GM19099 (cell line): Measurements from ENCODE around the gene C2orf49.

ENCODE experiments used
- POLR2A ChIP-seq: IDR thresholded peaks from 3 replicates; pipeline ENCODE4 v1.6.1; 2011; ENCODE audit warnings: low read depth; ENCODE audit not compliant: insufficient read length; ENCODE audit errors: extremely low read depth

Gene C2orf49

GRCh38 chr2:105337122-105338019 is at the start of gene C2orf49:
C2orf49 (plus strand) TSS chr2:105337540; CDS start chr2:105337588, 48 bp downstream.
- peak; percentile 76 for TF ChIP-seq POLR2A

GRCh38 chr2:105287692-105288091 is 49.6 kb upstream of the C2orf49 start:
- no peak for TF ChIP-seq POLR2A

DNA sequence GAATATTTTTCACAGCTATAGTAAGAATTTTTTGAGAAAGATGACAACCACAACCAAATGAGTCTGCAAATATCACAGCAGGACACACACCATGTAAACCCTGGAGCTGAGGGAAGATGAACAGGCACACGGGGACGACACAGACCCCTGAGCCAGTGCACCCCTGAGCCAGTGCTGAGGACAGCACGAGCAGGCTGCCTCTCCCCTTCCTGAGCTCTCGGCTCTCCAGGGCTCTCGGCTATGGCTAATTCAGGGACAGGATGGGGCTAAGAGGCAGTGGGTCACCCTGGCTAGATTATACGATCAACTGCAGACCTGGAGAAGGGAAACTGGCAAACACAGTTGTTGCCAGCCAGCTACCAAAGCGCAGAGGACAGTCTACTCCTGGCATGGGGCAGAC is 49.2 kb upstream of the C2orf49 start:
- no peak for TF ChIP-seq POLR2A

DNA sequence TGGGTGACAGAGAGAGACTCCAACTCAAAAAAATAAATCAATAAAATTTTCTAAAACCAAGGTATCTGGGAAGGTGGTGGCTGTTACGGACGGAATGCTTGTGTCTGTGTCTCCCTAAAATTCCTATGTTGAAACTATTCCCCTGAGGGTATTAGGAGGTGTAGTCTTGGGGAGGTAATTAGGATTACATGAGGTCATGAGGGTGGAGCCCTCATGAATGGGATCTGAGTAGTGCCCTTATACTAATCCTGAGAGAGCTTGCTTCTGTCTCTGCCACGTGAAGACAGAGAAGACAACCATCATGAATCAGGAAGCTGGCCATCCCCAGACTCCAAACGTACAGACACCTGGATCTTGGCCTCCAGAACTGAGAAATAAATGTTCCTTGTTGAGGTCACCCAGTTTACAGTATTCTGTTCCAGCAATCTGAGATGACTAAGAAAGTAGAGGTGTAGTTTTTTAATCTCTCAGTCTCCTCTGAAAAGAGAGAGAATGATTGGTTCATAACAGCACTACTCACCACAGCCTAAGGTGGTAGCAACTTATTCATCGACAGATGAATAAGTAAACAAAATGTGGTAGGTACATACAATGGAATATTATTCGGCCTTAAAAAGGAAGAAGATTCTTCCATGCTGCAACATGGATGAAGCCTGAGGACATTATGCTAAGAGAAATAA is 46.2 kb upstream of the C2orf49 start:
- TF ChIP-seq POLR2A: no peak

- TF ChIP-seq POLR2A: no peak
These were observed 45.4 kb upstream of the C2orf49 start for GRCh38 chr2:105291981-105292380.

DNA sequence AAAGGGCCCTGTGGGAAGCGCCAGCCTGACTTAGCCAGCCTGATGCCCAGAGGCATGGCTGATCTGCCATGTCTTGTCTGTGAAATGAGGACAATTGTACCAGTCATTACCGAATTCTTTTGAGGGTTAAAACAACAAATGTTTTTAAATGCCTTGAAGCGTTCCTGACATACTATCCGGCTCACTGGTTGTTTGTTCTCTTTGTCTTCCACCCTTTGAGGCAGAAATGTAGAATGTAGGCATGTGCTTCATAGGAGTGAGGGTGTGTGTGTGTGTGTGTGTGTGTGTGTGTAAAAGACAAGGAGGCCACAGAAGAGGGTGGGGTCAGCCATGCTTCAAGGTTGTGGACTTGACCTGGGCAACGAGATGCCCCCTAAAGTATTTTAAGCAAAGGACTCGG is 43.3 kb upstream of the C2orf49 start:
- no peak for TF ChIP-seq POLR2A

DNA sequence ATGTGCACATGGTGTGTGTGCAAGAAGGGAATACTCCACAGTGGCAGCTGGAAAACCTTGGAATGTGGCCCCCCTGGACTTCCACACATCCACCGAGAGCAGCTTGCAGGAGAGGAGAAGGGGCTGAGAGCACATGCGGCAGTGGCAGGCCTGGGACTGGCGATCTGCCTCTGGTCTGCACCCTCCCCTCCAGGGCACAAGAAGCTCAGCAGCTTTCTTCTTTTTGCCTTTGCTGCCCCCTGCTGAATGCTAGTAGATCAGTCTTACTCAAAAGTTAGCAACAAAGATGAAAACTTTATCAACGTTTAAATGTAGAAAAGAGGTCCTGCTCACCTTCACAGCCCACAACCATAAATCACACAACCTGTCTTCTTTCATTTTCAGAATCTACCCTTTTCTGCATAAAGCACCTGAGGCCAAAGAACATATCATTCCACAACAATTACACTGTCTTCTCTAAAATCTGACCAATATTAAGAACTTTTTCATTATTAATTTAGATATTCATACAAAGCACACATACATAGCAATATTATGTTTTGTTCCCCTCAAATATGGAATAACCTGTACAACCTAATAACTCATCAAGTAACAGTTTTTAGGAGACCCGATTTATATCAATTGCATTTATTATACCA is 42.4 kb upstream of the C2orf49 start:
- TF ChIP-seq POLR2A: no peak

DNA sequence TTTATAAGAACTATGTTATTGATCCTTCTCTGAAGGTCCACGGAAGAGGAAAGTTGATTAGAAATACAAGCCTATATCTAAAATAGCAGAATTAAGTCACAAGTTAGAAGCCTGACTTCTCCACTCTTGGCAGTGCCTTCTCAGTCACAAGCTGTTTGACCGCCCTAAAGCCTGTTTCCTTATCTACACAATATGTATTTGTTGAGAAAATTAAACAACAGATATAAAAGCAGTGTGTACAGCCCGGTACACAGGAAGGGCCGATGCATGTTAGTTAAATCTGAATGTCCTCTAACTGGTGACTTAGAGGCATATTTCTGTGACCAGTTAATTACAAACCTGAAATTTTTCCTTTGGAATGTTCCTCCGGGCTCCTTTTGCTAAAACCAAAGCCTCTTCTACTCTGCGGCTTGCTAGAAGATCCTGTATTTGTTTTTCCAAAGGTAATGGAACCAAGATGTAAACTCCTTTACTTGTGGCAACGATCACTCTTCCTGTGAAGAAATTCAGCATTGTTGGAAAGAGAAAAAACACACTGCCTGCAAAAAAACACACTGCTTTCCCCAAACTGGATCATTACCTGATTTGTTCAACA is 41.2 kb upstream of the C2orf49 start:
- TF ChIP-seq POLR2A: no peak

GRCh38 chr2:105297216-105297615 is 40.1 kb upstream of the C2orf49 start:
- TF ChIP-seq POLR2A: no peak

- TF ChIP-seq POLR2A: no peak
These were observed 39.3 kb upstream of the C2orf49 start for GRCh38 chr2:105298017-105298416.

GRCh38 chr2:105299290-105299689 is 38.0 kb upstream of the C2orf49 start:
- no peak for TF ChIP-seq POLR2A

DNA sequence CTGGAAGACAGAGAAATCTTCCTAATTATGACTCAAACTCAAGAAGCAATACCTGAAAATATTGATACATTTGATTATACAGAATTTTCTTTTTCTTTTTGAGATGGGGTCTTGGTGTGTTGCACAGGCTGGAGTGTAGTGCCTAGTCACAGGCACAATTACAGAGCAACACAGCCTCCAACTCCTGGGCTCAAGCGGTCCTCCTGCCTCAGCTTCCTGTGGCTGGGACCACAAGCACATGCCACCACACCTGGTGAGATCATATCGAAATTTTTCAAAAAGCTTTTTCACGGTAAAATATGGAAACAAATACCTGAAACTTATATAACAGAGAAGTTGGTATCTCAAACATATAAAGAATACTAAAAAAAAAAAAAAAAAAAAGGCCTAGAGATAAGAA is 35.7 kb upstream of the C2orf49 start:
- TF ChIP-seq POLR2A: no peak

- TF ChIP-seq POLR2A: no peak
These were observed 30.2 kb upstream of the C2orf49 start for GRCh38 chr2:105307146-105307545.

DNA sequence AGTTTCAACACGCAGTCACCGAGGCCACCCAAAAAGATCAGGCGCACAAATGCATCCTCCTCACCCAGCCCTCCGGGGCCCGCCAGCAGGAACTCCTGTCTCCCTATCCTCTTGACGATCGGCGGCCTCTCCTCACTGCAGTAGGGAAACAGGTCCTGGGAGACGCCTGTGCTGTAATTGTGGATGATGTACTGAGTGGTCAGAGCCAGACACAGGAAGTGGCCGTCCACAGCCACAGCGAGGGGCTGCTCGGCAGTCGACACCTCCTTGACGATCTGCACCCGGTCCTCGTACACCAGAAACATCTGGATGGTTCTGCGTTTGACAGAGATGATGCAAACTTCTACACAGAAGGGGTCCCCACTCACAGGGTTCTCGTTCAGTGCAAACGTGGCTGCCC is 29.8 kb upstream of the C2orf49 start:
- no peak for TF ChIP-seq POLR2A

- no peak for TF ChIP-seq POLR2A
These were observed 29.4 kb upstream of the C2orf49 start for GRCh38 chr2:105307962-105308361.

DNA sequence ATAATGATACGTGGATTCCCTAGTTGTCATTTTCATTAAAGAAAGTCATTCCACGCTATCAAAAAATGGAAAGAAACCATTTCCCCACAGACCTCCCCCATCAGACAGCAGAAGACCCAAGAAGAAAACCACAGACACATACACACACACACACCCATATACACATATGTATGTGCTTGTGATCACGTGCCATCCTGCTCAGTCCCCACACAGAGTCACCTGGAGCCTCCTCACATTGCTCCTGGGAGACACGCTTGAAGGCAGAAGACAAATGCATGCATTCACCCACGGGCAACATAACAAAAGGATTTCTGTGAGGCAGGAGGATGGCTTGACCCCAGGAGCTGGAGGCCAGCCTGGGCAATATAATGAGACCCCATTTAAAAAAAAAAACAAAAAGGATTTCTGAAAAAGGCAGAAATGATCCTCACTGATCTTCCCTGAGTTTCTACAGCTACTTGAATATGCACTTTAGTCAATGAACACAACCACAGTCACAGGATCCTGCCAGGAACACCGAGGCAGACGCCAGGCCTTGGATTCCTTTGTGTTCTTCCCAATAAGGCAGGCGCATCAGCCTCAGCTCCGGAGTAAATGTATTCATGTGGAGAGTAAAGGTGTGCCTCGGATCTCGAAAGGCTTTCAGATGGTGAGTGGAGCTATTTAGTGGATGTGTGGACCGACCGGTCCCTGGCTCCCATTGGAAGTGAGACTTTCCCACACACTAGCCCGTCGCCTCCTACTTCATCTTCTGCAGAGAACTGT is 28.8 kb upstream of the C2orf49 start:
- TF ChIP-seq POLR2A: no peak
